Suprapubic skin (tissue), 4 donors: ENCODE data around the gene NCL. TPM values are rescaled to one million over a fixed set of nuclear protein-coding genes. Genes with fewer than 3 reads are reported as not detected.

ENCODE experiments used
- DNase-seq, 2 donors: peaks; one replicate each; pipeline ENCODE4 v3.0.0-alpha.2; 2019; ENCODE audit warnings: low spot score in 2 of 2
- H3K27ac ChIP-seq: fragments of 200-600 bp; sonication (generic); one replicate; pipeline ENCODE4 v1.5.1; 2019
- H3K27me3 ChIP-seq: fragments of 200-600 bp; sonication (generic); one replicate; pipeline ENCODE4 v1.5.1; 2019
- H3K36me3 ChIP-seq: fragments of 200-600 bp; sonication (generic); one replicate; pipeline ENCODE4 v1.5.1; 2019
- H3K4me1 ChIP-seq: fragments of 200-600 bp; sonication (generic); one replicate; pipeline ENCODE4 v1.5.1; 2019
- H3K4me3 ChIP-seq: fragments of 200-600 bp; sonication (generic); one replicate; pipeline ENCODE4 v1.5.1; 2019; ENCODE audit warnings: mild to moderate bottlenecking
- H3K9me3 ChIP-seq: fragments of 200-600 bp; sonication (generic); one replicate; pipeline ENCODE4 v1.5.1; 2019
- EP300 ChIP-seq: sonication (generic); formaldehyde crosslinking; IDR thresholded peaks from one replicate; pipeline ENCODE4 v1.6.1; 2017; ENCODE audit warnings: antibody characterized with exemption
- POLR2A ChIP-seq, 2 donors: fragments of 450-650 bp; IDR thresholded peaks; one replicate each; pipeline ENCODE4 v1.6.1; 2017; ENCODE audit warnings: antibody characterized with exemption in 2 of 2, mild to moderate bottlenecking in 2 of 2, moderate library complexity in 2 of 2
- POLR2AphosphoS5 ChIP-seq, 3 donors: sonication (generic); formaldehyde crosslinking; IDR thresholded peaks; one replicate each; pipeline ENCODE4 v1.6.1; 2017; ENCODE audit warnings: antibody characterized with exemption in 3 of 3
- WGBS: methylation state at CpG from one replicate; pipeline ENCODE4 v1.1.5; 2018; 5-methylcytosine and 5-hydroxymethylcytosine counted together
- total RNA-seq, 4 donors: library from RNA; depleted of rRNA; stranded (reverse); fragments of >200 nt; gene quantifications; one replicate each; pipeline ENCODE4 v1.1.0, GENCODE V29; 2016
- TF ChIP-seq, protein P1 (sequence below), 2 donors: fragments of 200-600 bp in 1 of 2; fragments of 450-650 bp in 1 of 2; sonication (generic) in 1 of 2; IDR thresholded peaks; one replicate each; pipeline ENCODE4 v1.5.1; 2016 to 2019; ENCODE audit warnings: antibody characterized with exemption in 2 of 2, mild to moderate bottlenecking in 1 of 2, moderate library complexity in 1 of 2

The NCL gene, protein sequence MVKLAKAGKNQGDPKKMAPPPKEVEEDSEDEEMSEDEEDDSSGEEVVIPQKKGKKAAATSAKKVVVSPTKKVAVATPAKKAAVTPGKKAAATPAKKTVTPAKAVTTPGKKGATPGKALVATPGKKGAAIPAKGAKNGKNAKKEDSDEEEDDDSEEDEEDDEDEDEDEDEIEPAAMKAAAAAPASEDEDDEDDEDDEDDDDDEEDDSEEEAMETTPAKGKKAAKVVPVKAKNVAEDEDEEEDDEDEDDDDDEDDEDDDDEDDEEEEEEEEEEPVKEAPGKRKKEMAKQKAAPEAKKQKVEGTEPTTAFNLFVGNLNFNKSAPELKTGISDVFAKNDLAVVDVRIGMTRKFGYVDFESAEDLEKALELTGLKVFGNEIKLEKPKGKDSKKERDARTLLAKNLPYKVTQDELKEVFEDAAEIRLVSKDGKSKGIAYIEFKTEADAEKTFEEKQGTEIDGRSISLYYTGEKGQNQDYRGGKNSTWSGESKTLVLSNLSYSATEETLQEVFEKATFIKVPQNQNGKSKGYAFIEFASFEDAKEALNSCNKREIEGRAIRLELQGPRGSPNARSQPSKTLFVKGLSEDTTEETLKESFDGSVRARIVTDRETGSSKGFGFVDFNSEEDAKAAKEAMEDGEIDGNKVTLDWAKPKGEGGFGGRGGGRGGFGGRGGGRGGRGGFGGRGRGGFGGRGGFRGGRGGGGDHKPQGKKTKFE
- total RNA-seq, result 100 to 1,000 TPM; 142 to 384 (median 205) TPM

DNA sequence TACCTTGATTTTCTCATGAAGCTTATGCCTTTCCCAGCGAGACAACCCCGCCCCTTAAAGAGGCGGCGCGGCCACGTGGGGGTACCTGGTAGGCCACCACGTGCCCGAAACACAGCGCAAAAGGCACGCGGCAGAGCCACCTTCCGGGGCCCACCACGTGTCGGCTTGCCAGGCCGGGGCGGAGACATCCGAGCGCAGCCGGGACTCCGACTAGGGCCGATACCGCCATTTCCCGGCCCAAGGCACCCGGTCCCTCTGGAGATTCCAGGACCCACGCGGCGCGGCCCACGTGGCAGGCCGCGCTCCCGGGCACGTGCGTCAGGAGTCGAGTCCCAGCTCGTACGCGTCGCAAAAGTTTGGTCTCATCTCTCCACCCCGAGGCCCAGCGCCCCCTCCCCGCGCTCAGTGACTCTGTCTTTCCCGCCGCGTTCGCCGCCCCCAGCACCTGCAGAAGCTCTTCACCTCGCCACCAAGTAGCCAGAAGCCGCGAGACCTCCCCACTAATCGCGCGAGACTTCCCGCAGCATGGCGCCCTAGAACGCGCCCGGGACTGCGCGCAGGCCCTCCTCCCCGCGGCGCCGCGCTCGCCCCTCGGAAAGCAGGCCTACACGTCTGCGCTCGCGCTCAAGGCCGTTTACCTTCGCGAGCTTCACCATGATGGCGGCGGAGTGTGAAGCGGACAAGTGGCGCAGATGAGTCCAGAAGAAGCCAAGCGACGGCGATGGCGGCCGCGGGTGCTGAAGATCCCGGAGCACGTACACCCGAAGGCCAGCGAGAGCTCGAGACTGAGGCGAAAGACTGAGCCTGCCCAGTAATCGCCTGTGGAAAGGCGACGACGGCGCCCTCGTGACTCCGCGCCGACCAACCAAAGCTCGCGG lies at the start of gene NCL:
Gene NCL (minus strand): TSS at position 787 of the 878 bp plus-strand sequence. CDS start 131 bp downstream, at position 656.
- TF ChIP-seq EP300 (no peak), POLR2AphosphoS5 (IDR thresholded peaks at IDR 0.05) (peak; percentile 98 to 99 (median 98)), POLR2A (IDR thresholded peaks at IDR 0.05) (peak; percentile 91 to 98)

GRCh38 chr2:231513746-231514224 lies 49.5 kb upstream of the NCL start:
- TF ChIP-seq POLR2AphosphoS5 (IDR thresholded peaks at IDR 0.05) (no peak), POLR2A (IDR thresholded peaks at IDR 0.05) (no peak), EP300 (no peak)
- TF ChIP-seq, protein P1, sequence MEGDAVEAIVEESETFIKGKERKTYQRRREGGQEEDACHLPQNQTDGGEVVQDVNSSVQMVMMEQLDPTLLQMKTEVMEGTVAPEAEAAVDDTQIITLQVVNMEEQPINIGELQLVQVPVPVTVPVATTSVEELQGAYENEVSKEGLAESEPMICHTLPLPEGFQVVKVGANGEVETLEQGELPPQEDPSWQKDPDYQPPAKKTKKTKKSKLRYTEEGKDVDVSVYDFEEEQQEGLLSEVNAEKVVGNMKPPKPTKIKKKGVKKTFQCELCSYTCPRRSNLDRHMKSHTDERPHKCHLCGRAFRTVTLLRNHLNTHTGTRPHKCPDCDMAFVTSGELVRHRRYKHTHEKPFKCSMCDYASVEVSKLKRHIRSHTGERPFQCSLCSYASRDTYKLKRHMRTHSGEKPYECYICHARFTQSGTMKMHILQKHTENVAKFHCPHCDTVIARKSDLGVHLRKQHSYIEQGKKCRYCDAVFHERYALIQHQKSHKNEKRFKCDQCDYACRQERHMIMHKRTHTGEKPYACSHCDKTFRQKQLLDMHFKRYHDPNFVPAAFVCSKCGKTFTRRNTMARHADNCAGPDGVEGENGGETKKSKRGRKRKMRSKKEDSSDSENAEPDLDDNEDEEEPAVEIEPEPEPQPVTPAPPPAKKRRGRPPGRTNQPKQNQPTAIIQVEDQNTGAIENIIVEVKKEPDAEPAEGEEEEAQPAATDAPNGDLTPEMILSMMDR (IDR thresholded peaks at IDR 0.05), result no peak
- Histone ChIP-seq H3K36me3 (no peaks in the 10 kb centered on the region), H3K4me1 (peaks cover 15% of the 10 kb centered on the region), H3K4me3 (peak overlapping the region; percentile 77), H3K27ac (peak overlapping the region; percentile 91), H3K27me3 (no peaks in the 10 kb centered on the region), H3K9me3 (no peaks in the 10 kb centered on the region)
- WGBS, result 18% methylated on average over 7 of the region's 7 CpGs
- no peak for DNase-seq

More for the DNA sequence above, at the start of gene NCL:
- peaks cover 30% of the 10 kb centered on the region for H3K4me1 ChIP-seq
- peak within 1 kb of the TSS; percentile 98 for H3K27ac ChIP-seq
- H3K4me3 ChIP-seq, result peak within 1 kb of the TSS; percentile 82
- H3K9me3 ChIP-seq, result no peaks in the 10 kb centered on the region
- peak; percentile 91 for DNase-seq
- no peaks in the 10 kb centered on the region for H3K27me3 ChIP-seq
- under 1% methylated on average over 41 of the region's 102 CpGs for WGBS
- peaks cover 36% of the 10 kb centered on the region for H3K36me3 ChIP-seq

GRCh38 chr2:231512222-231512621 lies 47.9 kb upstream of the NCL start:
- TF ChIP-seq POLR2AphosphoS5 (IDR thresholded peaks at IDR 0.05) (no peak), POLR2A (IDR thresholded peaks at IDR 0.05) (no peak), EP300 (no peak)
- TF ChIP-seq, protein P1 (IDR thresholded peaks at IDR 0.05), result no peak
- H3K9me3 ChIP-seq, result no peaks in the 10 kb centered on the region
- 60% methylated on average over 5 of the region's 5 CpGs for WGBS
- no peak overlapping the region for H3K27ac ChIP-seq
- H3K4me3 ChIP-seq, result no peak overlapping the region
- H3K4me1 ChIP-seq, result peaks cover 15% of the 10 kb centered on the region
- no peaks in the 10 kb centered on the region for H3K27me3 ChIP-seq
- peak in 1 of 2 donors; percentile 57 for DNase-seq
- no peaks in the 10 kb centered on the region for H3K36me3 ChIP-seq

DNA sequence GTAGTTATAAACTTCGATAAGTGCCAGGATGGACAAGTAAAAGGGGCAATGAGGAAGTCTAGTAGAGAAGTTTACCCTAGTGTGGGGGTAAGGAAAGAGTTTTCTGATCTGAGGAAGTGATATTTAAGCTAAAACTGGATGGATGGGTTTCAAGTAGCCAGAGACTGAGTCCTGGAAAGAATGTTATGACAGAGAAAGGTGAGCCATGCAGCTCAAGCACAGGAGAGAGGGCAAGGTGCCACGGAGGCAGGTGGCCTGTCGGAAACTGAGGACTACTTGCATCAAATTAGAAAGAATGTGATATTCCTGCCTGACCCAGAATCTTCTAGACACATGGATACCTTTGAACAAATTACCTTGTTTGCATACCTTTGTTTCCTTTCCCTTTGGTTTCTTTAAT lies 39.5 kb upstream of the NCL start:
- 92% methylated on average over 3 of the region's 3 CpGs for WGBS
- no peaks in the 10 kb centered on the region for H3K4me1 ChIP-seq
- peaks cover 8% of the 10 kb centered on the region for H3K36me3 ChIP-seq
- no peaks in the 10 kb centered on the region for H3K9me3 ChIP-seq
- TF ChIP-seq, protein P1 (IDR thresholded peaks at IDR 0.05), result no peak
- TF ChIP-seq EP300, result no peak
- TF ChIP-seq POLR2AphosphoS5 (IDR thresholded peaks at IDR 0.05), result no peak
- TF ChIP-seq POLR2A (IDR thresholded peaks at IDR 0.05), result no peak
- no peaks in the 10 kb centered on the region for H3K27me3 ChIP-seq
- no peak for DNase-seq
- H3K4me3 ChIP-seq, result no peak overlapping the region
- no peak overlapping the region for H3K27ac ChIP-seq

DNA sequence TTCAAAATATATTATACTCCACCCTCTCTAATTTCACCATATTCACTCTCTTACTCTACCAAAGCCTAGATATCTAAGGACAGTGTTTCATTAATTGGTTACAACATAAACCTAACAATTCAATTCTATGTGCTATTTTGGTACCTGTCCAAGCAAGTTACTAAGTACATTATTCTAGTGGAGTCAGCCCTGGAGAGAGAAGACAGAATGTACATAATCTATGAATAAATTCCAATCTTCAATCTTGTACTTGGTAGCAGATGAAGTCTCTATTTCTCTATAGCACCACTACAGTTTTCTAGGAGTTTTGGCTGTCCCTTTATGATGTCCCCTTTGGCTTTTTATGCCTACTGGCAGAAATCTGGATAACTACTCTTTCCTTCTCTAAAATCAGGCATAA lies 38.3 kb upstream of the NCL start:
- TF ChIP-seq, protein P1 (IDR thresholded peaks at IDR 0.05), result no peak
- TF ChIP-seq POLR2AphosphoS5 (IDR thresholded peaks at IDR 0.05) (no peak), POLR2A (IDR thresholded peaks at IDR 0.05) (no peak), EP300 (no peak)
- no peak overlapping the region for H3K4me3 ChIP-seq
- no peak overlapping the region for H3K27ac ChIP-seq

More for the DNA sequence above, 38.3 kb upstream of the NCL start:
- no peak for DNase-seq
- H3K27me3 ChIP-seq, result no peaks in the 10 kb centered on the region
- H3K36me3 ChIP-seq, result peaks cover 8% of the 10 kb centered on the region
- H3K4me1 ChIP-seq, result no peaks in the 10 kb centered on the region
- no peaks in the 10 kb centered on the region for H3K9me3 ChIP-seq
